DND-41 (cell line): Measurements from ENCODE around the gene NR2F1-AS1.

ENCODE experiments used
- ATAC-seq: fragments of 200-7000 bp; cut with Tn5 transposase; 3 replicates; pipeline ENCODE4 v1.9.1; 2021; ENCODE audit warnings: low read depth; ENCODE audit not compliant: insufficient read depth
- DNase-seq: peaks from one replicate; pipeline ENCODE4 v3.0.0-alpha.2; 2020
- H2AFZ ChIP-seq: 2 replicates; pipeline ENCODE4 v1.6.0; 2012; ENCODE audit warnings: low read depth, low read length
- H3K27ac ChIP-seq: 2 replicates; pipeline ENCODE4 v1.5.1; 2012; ENCODE audit warnings: low read length, inconsistent platforms
- H3K27me3 ChIP-seq: fragments of 200-600 bp; sonication (generic); 2 replicates; pipeline ENCODE4 v1.6.0; 2012; ENCODE audit warnings: low read length, mild to moderate bottlenecking, inconsistent platforms; ENCODE audit not compliant: insufficient read depth, poor library complexity
- H3K36me3 ChIP-seq: 2 replicates; pipeline ENCODE4 v1.5.1; 2012; ENCODE audit warnings: low read length, inconsistent platforms; ENCODE audit not compliant: insufficient read depth
- H3K4me1 ChIP-seq: 2 replicates; pipeline ENCODE4 v1.5.1; 2012; ENCODE audit warnings: mild to moderate bottlenecking, low read length; ENCODE audit not compliant: insufficient read depth
- H3K4me2 ChIP-seq: 2 replicates; pipeline ENCODE4 v1.6.0; 2012; ENCODE audit warnings: mild to moderate bottlenecking, moderate library complexity, low read length, inconsistent platforms; ENCODE audit not compliant: insufficient read depth
- H3K4me3 ChIP-seq, 2 experiments: fragments of 200-600 bp in 1 of 2; shearing (Covaris generic) in 1 of 2; 2 replicates each; pipeline ENCODE4 v1.5.1; 2012 to 2016; ENCODE audit warnings: inconsistent platforms in 2 of 2, low read length in 2 of 2, mild to moderate bottlenecking in 2 of 2, low read depth in 1 of 2, moderate library complexity in 1 of 2
- H3K79me2 ChIP-seq: 2 replicates; pipeline ENCODE4 v1.6.0; 2012; ENCODE audit warnings: low read length, inconsistent platforms; ENCODE audit not compliant: insufficient read depth
- H3K9ac ChIP-seq: 2 replicates; pipeline ENCODE4 v1.6.0; 2012; ENCODE audit warnings: low read depth, mild to moderate bottlenecking, inconsistent platforms, low read length, moderate library complexity
- H3K9me3 ChIP-seq: 2 replicates; pipeline ENCODE4 v1.5.1; 2012; ENCODE audit warnings: low read length, moderate library complexity, mild to moderate bottlenecking, inconsistent platforms; ENCODE audit not compliant: insufficient read depth, severe bottlenecking
- H4K20me1 ChIP-seq: 2 replicates; pipeline ENCODE4 v1.6.0; 2012; ENCODE audit warnings: low read length; ENCODE audit not compliant: insufficient read depth
- EZH2 ChIP-seq: IDR thresholded peaks from 3 replicates; pipeline ENCODE4 v1.6.1; 2012; ENCODE audit warnings: borderline replicate concordance, low read depth, mild to moderate bottlenecking, moderate library complexity, low read length, inconsistent platforms; ENCODE audit not compliant: severe bottlenecking
- TF ChIP-seq, protein P1 (sequence below): IDR thresholded peaks from 2 replicates; pipeline ENCODE4 v1.5.1; 2012; ENCODE audit warnings: borderline replicate concordance, low read length, moderate library complexity, mild to moderate bottlenecking; ENCODE audit not compliant: poor library complexity, severe bottlenecking; ENCODE audit errors: extremely low read depth

NR2F1-AS1 gene

DNA sequence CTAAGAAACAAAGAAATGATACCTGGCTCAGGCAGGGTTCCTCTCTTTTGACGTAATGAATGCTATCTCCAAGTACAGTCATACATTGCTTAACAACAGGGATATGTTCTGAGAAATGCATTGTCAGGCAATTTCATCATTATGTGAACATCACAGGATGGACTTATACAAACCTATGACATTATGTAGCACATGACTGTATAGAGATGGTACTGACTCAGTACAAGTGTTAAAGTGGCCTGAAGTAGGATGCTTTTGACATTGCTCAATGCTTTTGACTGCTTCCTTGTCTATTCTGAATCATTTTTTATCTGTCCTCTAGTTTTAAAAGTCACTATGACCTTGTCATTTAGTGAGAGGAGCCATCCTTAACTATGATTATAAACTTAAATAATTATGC is 147.6 kb downstream of the NR2F1-AS1 start:
- Histone ChIP-seq H3K4me1 (no peaks in the 10 kb centered on the region), H3K36me3 (no peaks in the 10 kb centered on the region), H3K9ac (no peak overlapping the region), H3K9me3 (no peaks in the 10 kb centered on the region), H3K4me3 (no peak overlapping the region), H2AFZ (no peak overlapping the region), H3K79me2 (no peaks in the 10 kb centered on the region), H3K4me2 (no peak overlapping the region), H3K27me3 (no peaks in the 10 kb centered on the region), H3K27ac (no peak overlapping the region), H4K20me1 (no peaks in the 10 kb centered on the region)
- DNase-seq (no peak), ATAC-seq (no peak)
- no peak for TF ChIP-seq EZH2
- TF ChIP-seq, protein P1, sequence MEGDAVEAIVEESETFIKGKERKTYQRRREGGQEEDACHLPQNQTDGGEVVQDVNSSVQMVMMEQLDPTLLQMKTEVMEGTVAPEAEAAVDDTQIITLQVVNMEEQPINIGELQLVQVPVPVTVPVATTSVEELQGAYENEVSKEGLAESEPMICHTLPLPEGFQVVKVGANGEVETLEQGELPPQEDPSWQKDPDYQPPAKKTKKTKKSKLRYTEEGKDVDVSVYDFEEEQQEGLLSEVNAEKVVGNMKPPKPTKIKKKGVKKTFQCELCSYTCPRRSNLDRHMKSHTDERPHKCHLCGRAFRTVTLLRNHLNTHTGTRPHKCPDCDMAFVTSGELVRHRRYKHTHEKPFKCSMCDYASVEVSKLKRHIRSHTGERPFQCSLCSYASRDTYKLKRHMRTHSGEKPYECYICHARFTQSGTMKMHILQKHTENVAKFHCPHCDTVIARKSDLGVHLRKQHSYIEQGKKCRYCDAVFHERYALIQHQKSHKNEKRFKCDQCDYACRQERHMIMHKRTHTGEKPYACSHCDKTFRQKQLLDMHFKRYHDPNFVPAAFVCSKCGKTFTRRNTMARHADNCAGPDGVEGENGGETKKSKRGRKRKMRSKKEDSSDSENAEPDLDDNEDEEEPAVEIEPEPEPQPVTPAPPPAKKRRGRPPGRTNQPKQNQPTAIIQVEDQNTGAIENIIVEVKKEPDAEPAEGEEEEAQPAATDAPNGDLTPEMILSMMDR, result no peak

DNA sequence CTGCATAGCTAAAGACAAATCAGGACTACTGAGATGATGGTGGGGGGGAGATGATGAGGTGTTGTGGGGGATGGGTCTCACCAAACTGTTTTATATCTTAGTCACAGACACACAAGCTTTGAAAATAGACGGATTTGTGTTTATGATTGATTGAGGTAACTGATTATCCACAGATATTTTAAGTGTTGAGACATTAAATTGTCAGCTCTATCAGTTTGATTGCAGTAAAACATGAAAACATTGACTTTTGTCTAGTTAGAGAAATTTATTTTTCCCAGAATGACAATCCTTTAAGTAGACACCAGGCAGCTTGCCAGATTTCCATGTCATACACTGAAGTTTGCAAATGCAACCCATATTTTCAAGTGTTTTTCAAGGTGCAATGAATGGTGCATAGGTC is 149.8 kb downstream of the NR2F1-AS1 start:
- Histone ChIP-seq H3K36me3 (no peaks in the 10 kb centered on the region), H4K20me1 (no peaks in the 10 kb centered on the region), H3K4me2 (no peak overlapping the region), H3K9ac (no peak overlapping the region), H3K4me3 (no peak overlapping the region), H3K27ac (no peak overlapping the region), H3K4me1 (no peaks in the 10 kb centered on the region), H3K79me2 (no peaks in the 10 kb centered on the region), H2AFZ (no peak overlapping the region), H3K27me3 (peaks cover 2% of the 10 kb centered on the region), H3K9me3 (no peaks in the 10 kb centered on the region)
- no peak for TF ChIP-seq EZH2
- TF ChIP-seq, protein P1, result no peak
- ATAC-seq, result no peak
- no peak for DNase-seq

DNA sequence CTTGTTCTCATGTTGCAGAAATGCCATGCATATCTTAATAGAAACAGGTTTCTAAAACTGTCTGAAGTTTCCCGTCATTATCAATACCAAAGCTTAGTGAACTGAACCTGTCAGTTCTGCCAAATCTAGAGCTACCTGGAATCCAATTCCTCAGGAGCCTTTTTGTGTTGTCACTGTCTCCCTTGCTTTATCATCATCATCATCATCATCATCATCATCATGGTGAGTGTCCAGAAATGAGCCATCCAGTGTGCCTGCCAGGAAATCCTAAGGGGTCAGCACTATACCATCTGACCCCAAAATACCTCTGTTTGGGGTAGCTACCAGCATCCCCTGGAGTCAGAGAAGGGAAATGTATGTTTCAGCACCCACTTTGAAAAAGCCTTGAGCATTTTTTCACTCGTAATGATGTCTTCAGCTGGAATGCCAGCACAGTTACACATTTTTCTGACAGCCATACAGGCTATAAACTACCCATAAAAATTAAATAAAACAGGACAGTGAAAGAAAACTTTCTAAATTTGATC is 150.3 kb downstream of the NR2F1-AS1 start:
- H3K4me2 ChIP-seq, result no peak overlapping the region
- peaks cover 2% of the 10 kb centered on the region for H3K27me3 ChIP-seq
- TF ChIP-seq EZH2, result no peak
- TF ChIP-seq, protein P1, result no peak
- H3K9me3 ChIP-seq, result no peaks in the 10 kb centered on the region
- no peaks in the 10 kb centered on the region for H3K79me2 ChIP-seq
- H3K36me3 ChIP-seq, result no peaks in the 10 kb centered on the region
- no peaks in the 10 kb centered on the region for H3K4me1 ChIP-seq
- no peak overlapping the region for H2AFZ ChIP-seq
- H3K9ac ChIP-seq, result no peak overlapping the region
- H4K20me1 ChIP-seq, result no peaks in the 10 kb centered on the region
- ATAC-seq, result no peak
- H3K4me3 ChIP-seq, result no peak overlapping the region
- DNase-seq, result no peak
- no peak overlapping the region for H3K27ac ChIP-seq

DNA sequence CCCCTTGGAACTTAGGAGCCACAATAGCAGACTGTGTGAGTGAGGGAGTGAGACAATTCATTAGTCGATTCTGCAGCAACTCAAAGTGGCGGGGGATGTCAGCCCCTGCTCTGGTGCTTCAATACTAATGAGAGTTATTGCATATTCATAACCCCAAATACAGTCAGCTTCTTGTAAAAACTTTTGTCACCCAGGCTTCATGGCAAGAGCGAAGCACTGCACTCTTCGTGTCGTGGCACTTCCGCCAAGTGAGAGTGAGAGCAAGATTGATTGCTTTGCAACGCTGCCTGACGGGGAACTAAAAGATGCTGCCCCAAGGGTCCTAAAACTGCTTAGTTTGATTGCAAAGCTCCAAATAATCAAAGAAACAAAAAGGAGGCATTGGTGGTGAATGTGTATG is 150.9 kb downstream of the NR2F1-AS1 start:
- no peaks in the 10 kb centered on the region for H3K79me2 ChIP-seq
- H3K9me3 ChIP-seq, result no peaks in the 10 kb centered on the region
- TF ChIP-seq, protein P1, result no peak
- no peak for TF ChIP-seq EZH2
- no peaks in the 10 kb centered on the region for H3K4me1 ChIP-seq
- no peak overlapping the region for H3K9ac ChIP-seq
- no peak for ATAC-seq
- no peak overlapping the region for H3K27ac ChIP-seq
- no peaks in the 10 kb centered on the region for H3K36me3 ChIP-seq
- peaks cover 2% of the 10 kb centered on the region for H3K27me3 ChIP-seq
- no peaks in the 10 kb centered on the region for H4K20me1 ChIP-seq
- H2AFZ ChIP-seq, result no peak overlapping the region
- H3K4me3 ChIP-seq, result no peak overlapping the region
- no peak for DNase-seq
- H3K4me2 ChIP-seq, result no peak overlapping the region
